ENCODE measurements around the gene COL16A1.

DNA sequence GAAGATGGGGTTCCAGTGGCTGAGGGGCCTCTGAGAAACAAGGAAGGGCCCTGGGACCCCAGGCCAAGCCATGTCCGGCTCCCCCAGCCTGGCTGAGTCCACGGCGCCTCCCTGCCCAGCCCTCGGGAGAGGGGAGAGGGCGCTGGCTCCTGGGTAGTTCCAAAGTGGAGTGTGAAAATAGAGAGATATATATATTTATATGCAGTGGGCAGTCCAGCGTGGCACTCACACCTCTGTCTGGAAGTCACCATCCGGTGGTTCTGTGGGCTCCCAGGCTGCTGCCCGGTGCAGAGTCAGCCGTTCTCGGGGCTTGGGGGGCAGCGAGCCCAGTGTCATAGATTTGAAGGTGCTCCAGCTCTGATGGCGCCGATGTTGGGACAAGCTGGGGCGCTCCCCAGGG lies 23.4 kb upstream of the COL16A1 start:
- TF ChIP-seq, protein P1, sequence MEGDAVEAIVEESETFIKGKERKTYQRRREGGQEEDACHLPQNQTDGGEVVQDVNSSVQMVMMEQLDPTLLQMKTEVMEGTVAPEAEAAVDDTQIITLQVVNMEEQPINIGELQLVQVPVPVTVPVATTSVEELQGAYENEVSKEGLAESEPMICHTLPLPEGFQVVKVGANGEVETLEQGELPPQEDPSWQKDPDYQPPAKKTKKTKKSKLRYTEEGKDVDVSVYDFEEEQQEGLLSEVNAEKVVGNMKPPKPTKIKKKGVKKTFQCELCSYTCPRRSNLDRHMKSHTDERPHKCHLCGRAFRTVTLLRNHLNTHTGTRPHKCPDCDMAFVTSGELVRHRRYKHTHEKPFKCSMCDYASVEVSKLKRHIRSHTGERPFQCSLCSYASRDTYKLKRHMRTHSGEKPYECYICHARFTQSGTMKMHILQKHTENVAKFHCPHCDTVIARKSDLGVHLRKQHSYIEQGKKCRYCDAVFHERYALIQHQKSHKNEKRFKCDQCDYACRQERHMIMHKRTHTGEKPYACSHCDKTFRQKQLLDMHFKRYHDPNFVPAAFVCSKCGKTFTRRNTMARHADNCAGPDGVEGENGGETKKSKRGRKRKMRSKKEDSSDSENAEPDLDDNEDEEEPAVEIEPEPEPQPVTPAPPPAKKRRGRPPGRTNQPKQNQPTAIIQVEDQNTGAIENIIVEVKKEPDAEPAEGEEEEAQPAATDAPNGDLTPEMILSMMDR (IDR thresholded peaks at IDR 0.05): no peak
- no peak for TF ChIP-seq POLR2A (IDR thresholded peaks at IDR 0.05)
- TF ChIP-seq POLR2AphosphoS5 (IDR thresholded peaks at IDR 0.05): no peak

Data from transverse colon (tissue), 4 donors.